K562 (cell line): Measurements from ENCODE around the gene CEMIP2.

Experiments used
- CTCF ChIP-seq, 3 experiments: IDR thresholded peaks in 2 of 3; conservative IDR thresholded peaks in 1 of 3; 2 replicates each; pipeline ENCODE4 v1.5.1; 2011 to 2012; ENCODE audit warnings: low read length in 3 of 3, mild to moderate bottlenecking in 3 of 3, control low read depth in 2 of 3, improper control_type of control experiment in 1 of 3, inconsistent platforms in 1 of 3, low read depth in 1 of 3, mixed read lengths in 1 of 3, moderate library complexity in 1 of 3; ENCODE audit not compliant: insufficient read depth in 2 of 3
- EWSR1 ChIP-seq: fragments of 450-650 bp; IDR thresholded peaks from 2 replicates; pipeline ENCODE4 v1.6.1; 2018; ENCODE audit warnings: borderline replicate concordance, mild to moderate bottlenecking, low read depth, moderate library complexity; ENCODE audit not compliant: partially characterized antibody
- FOXM1 ChIP-seq, 2 experiments: fragments of 450-650 bp in 1 of 2; sonication (generic) in 1 of 2; formaldehyde crosslinking in 1 of 2; IDR thresholded peaks; 2 replicates each; pipeline versions ENCODE4 v1.6.1 to v1.9.0; 2017 to 2022; ENCODE audit warnings: low read depth in 2 of 2, mild to moderate bottlenecking in 2 of 2, missing genetic modification reagents in 1 of 2, moderate library complexity in 1 of 2
- IRF9 ChIP-seq: fragments of 450-650 bp; IDR thresholded peaks from 2 replicates; pipeline ENCODE4 v1.6.1; 2016; ENCODE audit warnings: missing biosample characterization, missing genetic modification characterization
- JUND ChIP-seq, 2 experiments: IDR thresholded peaks; 2 replicates in 1 of 2; 3 replicates in 1 of 2; pipeline ENCODE4 v1.6.1; 2011; ENCODE audit warnings: borderline replicate concordance in 2 of 2, low read depth in 2 of 2, low read length in 2 of 2, improper control_type of control experiment in 1 of 2, missing biosample characterization in 1 of 2, missing genetic modification characterization in 1 of 2, missing genetic modification reagents in 1 of 2
- PCBP2 ChIP-seq: fragments of 200-400 bp; formaldehyde crosslinking; IDR thresholded peaks from 2 replicates; pipeline ENCODE4 v1.6.1; 2018; ENCODE audit warnings: low read length, low read depth, mild to moderate bottlenecking, moderate library complexity; ENCODE audit not compliant: poor library complexity, severe bottlenecking
- POLR3G ChIP-seq: IDR thresholded peaks from 2 replicates; pipeline ENCODE4 v1.6.1; 2011; ENCODE audit not compliant: insufficient read length, insufficient replicate concordance; ENCODE audit errors: extremely low read depth
- ZFP30 ChIP-seq: fragments of 250-450 bp; sonication (Bioruptor Pico); IDR thresholded peaks from 2 replicates; pipeline ENCODE4 v1.8.0; 2022; ENCODE audit warnings: moderate library complexity, mild to moderate bottlenecking, inconsistent platforms, borderline replicate concordance
- ZNF592 ChIP-seq: fragments of 450-650 bp; IDR thresholded peaks from 2 replicates; pipeline ENCODE4 v1.6.1; 2017; ENCODE audit warnings: antibody characterized with exemption, mild to moderate bottlenecking

GRCh38 chr9:71677209-71677608 lies 91.1 kb downstream of the CEMIP2 start:
- TF ChIP-seq POLR3G (no peak), CTCF (IDR thresholded peaks at IDR 0.05 in 2 of 3, conservative IDR thresholded peaks at IDR 0.05 in 1 of 3; ENCODE audit: insufficient read depth in 2 of 3, low read depth in 1 of 3, low read length in 3 of 3) (no peak), IRF9 (no peak), PCBP2 (no peak), ZNF592 (no peak), ZFP30 (CRISPR knock-in tag) (no peak), JUND (IDR thresholded peaks at IDR 0.05; ENCODE audit: borderline replicate concordance, low read depth, low read length) (no peak), JUND (tag; IDR thresholded peaks at IDR 0.05; ENCODE audit: borderline replicate concordance, low read depth, low read length) (no peak), EWSR1 (no peak), FOXM1 (IDR thresholded peaks at IDR 0.05; ENCODE audit: low read depth) (no peak), FOXM1 (CRISPR knock-in tag; IDR thresholded peaks at IDR 0.05; ENCODE audit: low read depth) (no peak)
